NCI-H748 (cell line): ENCODE data around the gene SRGAP3.

Source experiments
- DNase-seq: peaks from one replicate; lab custom pipeline; 2025; ENCODE audit not compliant: unreplicated experiment; lab: John Stamatoyannopoulos, UW

The SRGAP3 gene

GRCh38 chr3:8945890-8946600 lies 303.4 kb downstream of the SRGAP3 start:
- DNase-seq = no peak

- DNase-seq = no peak
Measured at GRCh38 chr3:8942746-8943488, 306.5 kb downstream of the SRGAP3 start.

GRCh38 chr3:8942115-8942514 lies 307.3 kb downstream of the SRGAP3 start:
- DNase-seq = no peak

- DNase-seq = no peak
Measured at GRCh38 chr3:8938021-8938420, 311.4 kb downstream of the SRGAP3 start.

- no peak for DNase-seq
Measured at GRCh38 chr3:8937064-8938020, 312.1 kb downstream of the SRGAP3 start.

- no peak for DNase-seq
Measured at GRCh38 chr3:8932507-8932906, 316.9 kb downstream of the SRGAP3 start.

GRCh38 chr3:8931342-8931741 lies 318.1 kb downstream of the SRGAP3 start:
- DNase-seq = no peak
